GM23338 (cell line): Measurements from ENCODE around the gene AVPR2.

Experiments used
- EZH2 ChIP-seq: fragments of 200-600 bp; sonication (generic); IDR thresholded peaks from one replicate; pipeline ENCODE4 v1.8.0; 2017; ENCODE audit warnings: antibody characterized with exemption, mild to moderate bottlenecking, low read depth; ENCODE audit not compliant: unreplicated experiment
- EZH2phosphoT487 ChIP-seq: fragments of 200-600 bp; sonication (generic); IDR thresholded peaks from one replicate; pipeline ENCODE4 v1.8.1; 2018; ENCODE audit warnings: antibody characterized with exemption; ENCODE audit not compliant: unreplicated experiment
- TF ChIP-seq, protein P1 (sequence below), 2 experiments: fragments of 200-600 bp in 1 of 2; sonication (generic) in 1 of 2; conservative IDR thresholded peaks; 2 replicates each; pipeline versions ENCODE4 v1.5.1 to v1.6.1; 2016 to 2017; ENCODE audit warnings: antibody characterized with exemption in 2 of 2, low read depth in 2 of 2, mild to moderate bottlenecking in 2 of 2, moderate library complexity in 1 of 2

DNA sequence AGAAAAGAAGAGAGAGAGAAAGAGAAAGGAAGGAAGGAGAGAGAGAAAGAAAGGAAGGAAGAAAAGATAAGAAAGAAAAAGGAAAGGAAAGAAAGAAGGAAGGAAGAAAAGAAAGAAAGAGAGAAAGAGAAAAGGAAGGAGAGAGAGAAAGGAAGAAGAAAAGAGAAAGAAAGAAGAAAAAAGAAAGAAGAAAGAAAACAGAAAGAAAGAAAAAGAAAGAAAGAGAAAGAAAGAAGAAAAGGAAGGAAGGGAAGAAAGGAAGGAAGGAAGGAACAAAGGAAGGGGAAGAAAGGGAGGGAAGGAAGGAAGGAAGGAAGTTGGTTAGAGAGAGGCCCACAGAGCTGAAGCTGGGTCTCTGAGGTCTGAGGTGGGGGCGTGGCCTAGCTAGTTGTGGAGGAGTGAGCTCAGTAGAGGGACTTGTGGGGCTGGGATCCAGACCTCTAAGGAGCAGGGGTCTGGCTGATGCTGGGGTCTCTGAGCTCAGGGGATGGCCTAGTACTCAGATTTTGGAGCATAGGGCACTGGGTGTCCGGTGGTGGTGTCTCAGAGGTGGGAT, 47.0 kb upstream of the AVPR2 start:
- TF ChIP-seq, protein P1, sequence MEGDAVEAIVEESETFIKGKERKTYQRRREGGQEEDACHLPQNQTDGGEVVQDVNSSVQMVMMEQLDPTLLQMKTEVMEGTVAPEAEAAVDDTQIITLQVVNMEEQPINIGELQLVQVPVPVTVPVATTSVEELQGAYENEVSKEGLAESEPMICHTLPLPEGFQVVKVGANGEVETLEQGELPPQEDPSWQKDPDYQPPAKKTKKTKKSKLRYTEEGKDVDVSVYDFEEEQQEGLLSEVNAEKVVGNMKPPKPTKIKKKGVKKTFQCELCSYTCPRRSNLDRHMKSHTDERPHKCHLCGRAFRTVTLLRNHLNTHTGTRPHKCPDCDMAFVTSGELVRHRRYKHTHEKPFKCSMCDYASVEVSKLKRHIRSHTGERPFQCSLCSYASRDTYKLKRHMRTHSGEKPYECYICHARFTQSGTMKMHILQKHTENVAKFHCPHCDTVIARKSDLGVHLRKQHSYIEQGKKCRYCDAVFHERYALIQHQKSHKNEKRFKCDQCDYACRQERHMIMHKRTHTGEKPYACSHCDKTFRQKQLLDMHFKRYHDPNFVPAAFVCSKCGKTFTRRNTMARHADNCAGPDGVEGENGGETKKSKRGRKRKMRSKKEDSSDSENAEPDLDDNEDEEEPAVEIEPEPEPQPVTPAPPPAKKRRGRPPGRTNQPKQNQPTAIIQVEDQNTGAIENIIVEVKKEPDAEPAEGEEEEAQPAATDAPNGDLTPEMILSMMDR (conservative IDR thresholded peaks at IDR 0.05; ENCODE audit: low read depth in 2 of 2) = no peak
- no peak for TF ChIP-seq EZH2
- no peak for TF ChIP-seq EZH2phosphoT487
